ENCODE measurements around the gene AFP.

AFP gene

DNA sequence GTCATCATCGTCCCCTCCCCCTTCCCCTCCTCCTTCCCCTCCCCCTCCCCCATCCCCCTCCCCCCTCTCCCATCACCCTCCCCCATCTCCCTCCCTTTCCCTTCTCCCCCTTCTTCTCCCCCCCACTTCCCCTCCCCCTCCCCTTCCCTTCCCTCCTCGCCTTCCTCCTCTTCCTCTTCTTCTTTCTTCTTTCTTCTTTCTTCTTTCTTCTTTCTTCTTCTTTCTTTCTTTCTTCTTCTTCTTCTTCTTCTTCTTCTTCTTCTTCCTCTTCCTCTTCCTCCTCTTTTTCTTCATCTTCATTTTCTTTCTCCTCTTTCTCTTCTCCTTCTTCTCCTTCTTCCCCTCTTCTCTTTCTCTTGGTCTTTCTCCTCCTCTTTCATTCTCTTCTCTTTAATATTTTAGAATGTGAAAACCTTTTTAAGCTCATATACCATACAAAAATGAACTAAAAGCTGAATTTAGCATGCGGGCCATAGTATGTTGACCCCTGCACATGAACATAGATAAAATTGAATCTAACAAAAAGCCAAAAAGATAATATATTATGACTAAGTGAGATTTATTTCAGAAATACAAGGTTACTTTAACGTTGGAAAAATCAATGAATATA, 25.0 kb downstream of the AFP start:
- DNase-seq (ENCODE audit: low read depth) = no peak

DNA sequence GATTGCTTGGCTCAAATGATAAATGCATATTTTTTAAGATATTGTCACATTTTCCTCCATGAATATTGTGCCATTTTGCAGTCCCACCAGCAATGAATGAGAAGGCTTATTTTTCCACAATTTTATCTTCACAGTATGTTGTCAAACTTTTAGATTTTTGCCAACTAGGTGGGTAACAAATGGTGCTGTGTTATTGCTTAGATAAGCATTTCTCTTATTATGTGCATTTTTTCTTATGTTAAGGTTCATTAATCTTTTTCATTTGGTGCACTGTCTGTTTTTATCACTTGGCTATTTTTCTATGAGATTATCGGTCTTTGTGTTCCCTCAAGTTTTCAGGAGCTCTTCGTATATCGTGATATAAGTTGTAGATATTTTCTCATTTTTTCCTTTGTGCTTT, 32.1 kb downstream of the AFP start:
- no peak for DNase-seq (ENCODE audit: low read depth)

DNA sequence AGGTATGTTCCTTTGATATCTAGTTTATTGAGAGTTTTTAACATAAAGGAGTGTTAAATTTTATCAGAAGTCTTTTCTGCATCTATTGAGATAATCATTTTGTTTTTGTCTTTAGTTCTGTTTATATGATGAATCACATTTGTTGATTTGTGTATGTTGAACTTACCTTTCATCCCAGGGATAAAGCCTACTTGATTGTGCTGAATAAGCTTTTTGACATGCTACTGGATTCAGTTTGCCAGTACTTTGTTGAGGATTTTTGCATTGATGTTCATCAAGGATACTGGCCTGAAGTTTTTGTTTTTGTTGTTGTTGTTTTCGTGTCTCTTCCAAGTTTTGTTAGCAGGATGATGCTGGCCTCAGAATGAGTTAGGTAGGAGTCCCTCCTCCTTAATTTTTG, 34.7 kb downstream of the AFP start:
- DNase-seq (ENCODE audit: low read depth) = no peak

DNA sequence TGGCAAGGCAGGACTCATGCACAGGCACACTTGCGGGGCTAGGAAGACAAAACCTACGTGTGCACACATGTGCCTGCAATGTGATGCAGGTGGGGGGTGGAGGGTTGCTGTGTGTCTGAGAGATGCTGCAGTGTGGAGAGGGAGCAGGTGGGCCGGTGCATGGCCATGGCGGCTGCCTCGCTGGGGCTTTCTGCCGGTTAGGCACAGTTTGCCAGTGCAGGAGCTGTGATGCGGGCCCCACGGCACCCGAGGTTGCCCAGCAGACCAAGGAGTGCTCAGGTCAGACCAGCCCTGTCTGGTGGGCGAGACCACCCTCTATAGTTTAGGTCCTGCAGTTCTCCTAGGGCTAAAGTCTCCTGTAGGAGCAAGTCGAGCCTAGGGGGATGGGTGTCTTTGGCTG, 41.2 kb downstream of the AFP start:
- no peak for DNase-seq (ENCODE audit: low read depth)

DNA sequence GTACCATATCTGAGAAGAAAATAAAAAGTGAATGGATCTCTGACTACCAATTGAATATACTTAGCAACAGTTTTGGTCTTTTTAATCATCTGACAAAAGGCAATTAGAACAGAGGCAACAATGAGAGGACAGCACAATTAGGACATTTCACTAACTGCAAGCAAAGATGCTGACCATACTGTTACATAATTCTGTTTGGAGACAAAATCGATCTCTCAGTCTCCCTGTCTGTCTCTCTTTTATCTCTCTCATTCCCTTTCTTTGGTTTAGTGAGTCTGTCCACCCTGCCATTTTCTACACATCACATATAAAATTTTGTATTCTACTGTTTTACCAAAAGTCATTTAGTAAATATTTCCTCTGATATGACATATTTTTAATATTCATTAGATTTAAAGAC, 43.3 kb downstream of the AFP start:
- no peak for DNase-seq (ENCODE audit: low read depth)

DNA sequence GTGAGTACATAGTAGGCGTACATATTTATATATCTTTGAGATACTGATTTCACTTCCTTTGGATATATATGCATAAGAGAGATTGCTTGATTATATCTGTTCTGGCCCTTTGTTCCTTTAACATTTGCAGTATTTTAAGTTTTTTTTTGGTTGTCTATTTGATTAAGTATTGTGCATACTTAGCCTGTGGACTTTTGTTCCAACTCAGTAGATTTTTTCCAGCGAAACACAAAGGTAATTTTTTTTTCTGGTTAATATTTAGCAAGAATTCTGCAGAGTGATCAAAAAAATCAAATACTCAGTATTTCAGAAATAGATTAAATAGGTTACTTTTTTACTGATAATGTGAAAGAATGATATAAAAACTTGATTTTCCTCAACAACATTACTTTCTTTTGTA, 45.3 kb downstream of the AFP start, which contains the start of gene AFM:
Gene AFM, plus strand, starts transcription at position 388 of the 400 bp plus-strand sequence. CDS start 31 bp downstream, outside the sequence.
- DNase-seq (ENCODE audit: low read depth) = no peak

DNA sequence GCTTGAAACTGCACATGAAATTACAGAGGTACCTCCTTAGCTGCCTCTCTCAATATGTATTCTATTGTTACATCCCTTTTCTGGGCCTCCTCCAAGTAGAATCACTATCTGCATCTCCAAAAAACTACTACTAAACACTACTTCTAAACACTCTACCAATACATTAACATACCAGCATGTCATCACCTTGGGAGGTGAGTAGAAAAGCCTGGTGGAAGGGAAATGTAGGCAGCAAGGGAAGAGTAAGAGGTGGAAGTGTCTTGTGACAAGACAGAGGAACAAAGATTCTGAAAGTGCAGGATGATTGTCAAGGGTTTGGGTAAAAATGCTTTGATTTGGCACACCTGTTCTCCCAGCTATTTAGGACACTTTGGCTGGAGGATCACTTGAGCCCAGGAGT, 49.1 kb downstream of the AFP start:
- no peak for DNase-seq (ENCODE audit: low read depth)

DNA sequence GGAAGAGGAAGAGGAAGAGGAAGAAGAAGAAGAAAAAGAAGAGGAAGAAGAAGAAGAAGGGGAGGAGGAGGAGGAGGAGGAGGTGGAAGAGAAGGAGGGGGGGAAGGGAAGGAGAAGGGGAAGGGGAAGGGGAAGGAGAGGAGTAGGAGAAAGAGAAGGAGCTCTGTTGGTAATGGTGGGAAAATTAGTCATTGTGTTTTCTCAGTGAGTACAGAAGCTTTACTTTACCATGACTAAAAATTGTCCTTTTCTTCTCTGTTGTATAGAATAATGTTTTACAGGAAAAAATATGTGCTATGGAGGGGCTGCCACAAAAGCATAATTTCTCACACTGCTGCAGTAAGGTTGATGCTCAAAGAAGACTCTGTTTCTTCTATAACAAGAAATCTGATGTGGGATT, 49.6 kb downstream of the AFP start:
- no peak for DNase-seq (ENCODE audit: low read depth)

DNA sequence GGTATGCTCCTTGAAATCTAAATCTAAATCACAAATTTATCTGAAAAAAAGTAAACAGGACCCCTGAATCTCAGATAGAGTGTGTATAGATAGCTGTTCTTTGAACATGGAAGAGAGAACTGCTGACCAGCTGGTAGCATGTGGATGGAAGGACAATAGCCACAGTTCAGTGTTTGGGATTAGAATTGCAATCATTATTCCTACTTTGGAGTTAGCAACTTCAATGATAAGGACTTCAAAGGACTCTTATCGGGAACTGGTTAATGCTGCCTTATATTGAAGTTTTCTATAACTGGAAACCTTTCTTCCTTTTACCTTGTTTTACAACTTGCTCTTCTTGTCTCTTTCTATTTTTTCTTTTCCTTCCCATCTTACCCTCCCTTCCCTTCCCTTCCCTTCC, 50.5 kb downstream of the AFP start:
- DNase-seq (ENCODE audit: low read depth) = no peak

DNA sequence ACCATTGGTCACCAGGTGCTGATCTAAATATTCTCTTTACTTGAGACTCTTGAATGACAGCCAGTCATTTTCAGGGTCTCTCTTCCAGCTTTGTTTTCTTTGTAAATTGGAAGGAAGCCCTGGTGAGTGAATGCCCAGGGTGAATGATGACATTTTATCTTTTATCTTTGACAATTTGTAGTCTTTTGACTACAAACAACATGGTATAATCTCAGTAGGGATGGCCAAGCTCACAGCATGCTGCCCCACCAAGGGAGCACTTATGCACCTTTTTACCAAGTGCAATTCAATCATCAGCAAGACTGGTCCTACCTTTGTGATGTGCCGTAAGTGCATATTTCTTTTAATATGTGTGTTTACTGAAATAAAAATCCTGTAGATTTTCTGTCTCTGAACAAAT, 51.2 kb downstream of the AFP start:
- DNase-seq (ENCODE audit: low read depth) = no peak

DNA sequence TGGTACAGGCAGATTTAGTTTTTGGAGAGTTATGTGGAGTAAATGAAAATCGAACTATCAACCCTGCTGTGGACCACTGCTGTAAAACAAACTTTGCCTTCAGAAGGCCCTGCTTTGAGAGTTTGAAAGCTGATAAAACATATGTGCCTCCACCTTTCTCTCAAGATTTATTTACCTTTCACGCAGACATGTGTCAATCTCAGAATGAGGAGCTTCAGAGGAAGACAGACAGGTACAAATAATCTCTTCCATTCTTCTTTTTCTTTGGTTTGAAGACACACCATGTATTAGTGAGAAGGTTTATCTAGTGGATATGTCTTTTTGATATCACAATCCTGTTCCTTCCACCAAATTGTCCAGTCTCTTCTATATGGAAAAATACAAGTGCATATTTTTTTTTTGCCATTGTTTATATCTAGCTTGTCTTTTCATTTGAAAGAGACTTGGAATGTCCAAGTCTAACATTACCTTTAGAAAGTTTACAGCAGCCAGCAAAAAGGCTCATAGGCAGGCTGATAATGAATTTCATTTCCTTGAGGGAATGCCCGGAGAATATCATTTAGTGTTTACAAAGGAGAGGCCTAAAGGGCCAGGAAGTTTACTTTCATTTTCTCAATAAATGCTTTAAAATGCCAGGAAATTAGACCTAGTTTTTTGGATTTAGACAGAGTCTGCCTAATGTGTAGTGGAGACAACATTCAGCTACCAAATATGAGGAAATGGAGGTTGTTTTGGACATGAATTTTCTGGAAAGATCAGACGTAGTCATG, 64.2 kb downstream of the AFP start:
- DNase-seq (ENCODE audit: low read depth) = no peak

DNA sequence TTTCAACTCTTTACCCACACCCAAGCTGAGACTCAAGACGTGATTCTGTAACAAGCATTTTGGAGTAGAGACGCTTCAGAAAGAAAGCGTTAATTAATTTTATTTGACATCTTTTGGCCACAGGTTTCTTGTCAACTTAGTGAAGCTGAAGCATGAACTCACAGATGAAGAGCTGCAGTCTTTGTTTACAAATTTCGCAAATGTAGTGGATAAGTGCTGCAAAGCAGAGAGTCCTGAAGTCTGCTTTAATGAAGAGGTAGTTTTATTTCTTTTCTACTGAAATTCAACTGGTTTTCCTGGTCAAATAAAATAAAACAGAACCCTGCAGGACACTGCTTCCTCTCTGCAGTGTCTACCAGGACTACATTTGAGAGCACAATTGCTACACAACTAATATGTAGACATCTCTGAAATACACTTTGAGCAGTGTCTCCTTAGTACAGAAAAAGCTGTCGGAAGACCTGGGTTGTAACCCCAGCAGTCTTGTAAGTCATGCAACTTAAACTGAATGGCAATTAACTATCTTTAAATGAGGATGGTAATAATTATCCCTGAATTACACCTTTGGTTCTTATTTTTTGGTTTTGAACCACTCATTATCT, 65.7 kb downstream of the AFP start:
- no peak for DNase-seq (ENCODE audit: low read depth)

DNA sequence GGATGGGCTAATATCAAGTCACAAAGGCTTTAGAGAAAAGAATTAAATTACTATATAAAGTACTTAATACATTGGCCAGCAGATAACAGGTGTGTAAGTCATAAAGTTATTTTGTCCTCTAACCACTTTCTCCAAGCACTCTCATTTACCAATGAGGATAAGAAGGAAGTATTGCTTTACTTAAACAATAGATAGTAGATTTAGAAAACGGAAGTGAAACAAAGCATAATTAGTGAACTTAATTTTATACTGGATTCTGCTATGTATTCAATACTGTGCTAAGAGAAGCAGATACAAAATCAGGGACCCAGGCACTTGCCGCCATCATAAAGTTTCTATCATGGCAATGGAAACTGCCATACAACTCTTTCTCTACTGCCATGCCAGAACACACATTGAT, 69.5 kb downstream of the AFP start:
- no peak for DNase-seq (ENCODE audit: low read depth)

Measured in activated T-cell treated with anti-CD3 and anti-CD28 coated beads for 48 hours (primary cell).